Stimulated activated naive CD8-positive, alpha-beta T cell treated with anti-CD3 and anti-CD28 coated beads, Interleukin-15, Interleukin-2, amounts not matched to agents 100 U/mL and 50 U/mL, for 24 hours (primary cell): ENCODE data around the gene PALM.
"Not testable (repeated sequence)": the region's sequence is repeated elsewhere in the genome, so short reads cannot be mapped to it uniquely, and the experiment has no call there.

Experiments
- ATAC-seq: fragments of 150-1000 bp; cut with Tn5 transposase; one replicate; pipeline ENCODE4 v1.10.0; 2021
- DNase-seq: peaks from one replicate; pipeline ENCODE4 v3.0.0; 2021

The PALM gene

DNA sequence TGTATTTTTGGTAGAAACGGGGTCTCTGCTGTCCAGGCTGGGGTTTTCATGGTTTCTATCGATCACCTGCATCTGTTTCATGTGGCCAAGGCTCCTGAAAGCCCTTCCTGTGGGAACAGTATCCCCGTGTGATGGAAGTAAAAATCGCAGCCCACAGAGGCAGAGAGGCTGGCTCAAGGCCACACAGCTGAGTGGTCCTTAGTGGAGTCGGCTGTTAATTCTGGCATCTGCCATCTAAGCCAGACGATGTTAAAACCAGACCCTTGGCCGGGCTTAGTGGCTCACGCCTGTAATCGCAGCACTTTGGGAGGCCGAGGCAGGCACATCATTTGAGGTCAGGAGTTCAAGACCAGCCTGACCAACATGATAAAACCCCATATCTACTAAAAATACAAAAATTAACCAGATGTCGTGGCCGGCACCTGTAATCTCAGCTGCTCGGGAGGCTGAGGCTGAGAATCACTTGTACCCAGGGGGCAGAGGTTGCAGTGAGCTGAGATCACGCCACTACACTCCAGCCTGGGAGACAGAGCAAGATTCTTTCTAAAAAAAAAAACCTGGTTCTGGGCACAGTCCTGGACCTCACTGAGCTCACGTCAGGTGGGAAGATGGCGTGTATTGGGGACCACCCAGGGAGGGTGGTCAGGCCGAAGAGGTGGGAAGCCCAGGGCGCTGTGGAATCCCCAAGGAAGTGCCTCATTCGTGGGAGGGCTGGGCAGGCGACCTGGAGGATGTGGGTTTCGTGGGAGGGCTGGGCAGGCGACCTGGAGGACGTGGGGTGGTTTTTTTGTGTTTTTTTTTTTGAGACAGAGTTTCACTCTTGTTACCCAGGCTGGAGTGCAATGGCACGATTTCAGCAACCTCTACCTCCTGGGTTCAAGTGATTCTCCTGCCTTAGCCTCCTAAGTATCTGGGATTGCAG is 23.7 kb downstream of the PALM start:
- ATAC-seq: no peak
- DNase-seq: no peak

DNA sequence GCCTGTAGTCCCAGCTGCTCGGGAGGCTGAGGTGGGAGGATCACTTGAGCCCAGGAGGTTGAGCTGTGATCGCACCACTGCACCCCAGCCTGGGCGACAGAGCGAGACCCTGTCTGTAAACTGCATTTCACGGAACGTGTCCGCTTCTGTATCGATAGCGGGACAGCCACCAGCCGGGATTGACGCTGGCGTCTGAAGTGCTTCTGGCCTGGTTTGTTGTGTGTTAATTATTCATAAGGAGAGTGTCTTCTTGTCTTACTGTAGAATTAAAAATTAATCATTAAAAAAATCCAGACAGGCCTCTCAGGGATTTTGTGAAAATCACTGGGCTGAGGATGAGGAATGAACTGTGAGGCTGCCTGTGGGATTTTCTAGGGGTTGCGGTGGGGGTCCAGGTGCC is 26.0 kb downstream of the PALM start:
- DNase-seq: no peak
- ATAC-seq: no peak

DNA sequence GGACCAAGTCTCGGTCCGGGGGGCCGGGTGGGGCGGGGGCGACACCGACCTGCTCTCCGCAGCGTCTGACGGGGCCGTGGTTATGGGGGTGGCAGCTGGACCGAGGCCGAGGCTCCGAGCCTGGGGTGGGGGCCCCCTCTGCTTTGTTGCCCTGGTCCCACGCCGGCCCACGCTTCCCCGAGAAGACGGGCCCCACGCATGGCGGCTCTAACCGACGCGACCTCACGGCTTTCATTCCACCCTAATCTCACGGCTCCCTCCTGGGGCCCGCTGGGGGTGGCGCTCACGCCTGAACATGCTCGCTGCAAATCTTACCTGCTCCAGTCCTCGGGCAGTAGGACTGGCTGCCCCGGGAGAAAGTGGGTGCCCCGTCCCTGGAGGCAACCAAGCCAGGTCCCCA is 27.4 kb downstream of the PALM start:
- DNase-seq (no peak), ATAC-seq (no peak)

DNA sequence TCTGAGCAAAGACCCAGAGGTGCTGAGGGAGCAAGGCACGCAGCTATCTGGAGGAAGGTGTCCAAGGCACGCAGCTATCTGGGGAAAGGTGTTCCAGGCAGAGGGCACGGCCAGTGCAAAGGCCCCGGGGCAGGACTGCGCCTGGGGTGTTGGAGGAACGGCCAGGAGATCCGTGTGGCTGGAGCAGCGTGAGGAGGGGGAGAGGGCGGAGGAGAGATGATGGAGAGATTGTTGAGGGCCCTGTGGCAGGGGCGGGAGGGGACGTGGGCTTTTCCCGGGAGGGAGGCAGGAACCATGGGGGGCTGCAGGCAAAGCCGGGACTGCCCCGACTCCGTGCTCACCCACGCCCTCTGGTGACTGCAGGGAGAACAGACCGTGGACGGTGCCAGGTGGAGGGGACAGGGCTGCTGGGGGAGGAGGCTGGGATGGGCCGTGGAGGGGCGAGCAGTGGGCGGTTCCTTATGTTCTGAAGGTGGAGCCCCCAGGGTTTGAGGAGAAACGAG is 28.9 kb downstream of the PALM start:
- DNase-seq (peak; percentile 75), ATAC-seq (peak; percentile 58)

DNA sequence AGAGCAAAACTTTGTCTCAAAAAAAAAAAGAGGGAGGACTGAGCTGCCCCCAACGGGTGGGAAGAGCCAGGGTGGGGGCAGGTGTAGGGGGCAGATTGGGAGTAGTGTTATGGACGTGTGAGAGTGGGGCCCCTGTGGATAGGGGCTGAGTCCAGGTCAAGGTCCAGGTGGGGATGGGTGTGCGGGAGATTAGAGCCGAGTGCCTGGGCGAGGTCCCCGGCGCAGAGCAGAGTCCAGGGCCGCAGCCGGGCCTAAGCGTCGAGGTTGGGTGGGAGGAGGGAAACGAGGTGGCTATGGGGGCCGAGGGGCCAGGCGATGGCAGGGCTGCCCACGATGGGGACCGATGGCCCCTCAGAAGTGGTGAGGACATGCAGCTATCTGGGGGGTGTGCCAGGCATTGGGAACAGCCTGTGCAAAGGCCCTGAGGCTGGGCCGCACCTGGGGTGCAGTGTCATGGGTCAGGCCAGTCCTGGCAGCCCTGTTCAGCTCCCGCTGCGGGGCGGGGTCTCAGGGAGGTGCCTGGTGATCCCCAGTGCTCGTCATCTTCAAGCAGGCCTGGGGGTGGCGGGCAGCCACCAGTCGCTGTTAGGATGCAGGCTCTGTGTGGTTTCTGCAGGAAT is 29.9 kb downstream of the PALM start:
- DNase-seq: no peak
- ATAC-seq: no peak

DNA sequence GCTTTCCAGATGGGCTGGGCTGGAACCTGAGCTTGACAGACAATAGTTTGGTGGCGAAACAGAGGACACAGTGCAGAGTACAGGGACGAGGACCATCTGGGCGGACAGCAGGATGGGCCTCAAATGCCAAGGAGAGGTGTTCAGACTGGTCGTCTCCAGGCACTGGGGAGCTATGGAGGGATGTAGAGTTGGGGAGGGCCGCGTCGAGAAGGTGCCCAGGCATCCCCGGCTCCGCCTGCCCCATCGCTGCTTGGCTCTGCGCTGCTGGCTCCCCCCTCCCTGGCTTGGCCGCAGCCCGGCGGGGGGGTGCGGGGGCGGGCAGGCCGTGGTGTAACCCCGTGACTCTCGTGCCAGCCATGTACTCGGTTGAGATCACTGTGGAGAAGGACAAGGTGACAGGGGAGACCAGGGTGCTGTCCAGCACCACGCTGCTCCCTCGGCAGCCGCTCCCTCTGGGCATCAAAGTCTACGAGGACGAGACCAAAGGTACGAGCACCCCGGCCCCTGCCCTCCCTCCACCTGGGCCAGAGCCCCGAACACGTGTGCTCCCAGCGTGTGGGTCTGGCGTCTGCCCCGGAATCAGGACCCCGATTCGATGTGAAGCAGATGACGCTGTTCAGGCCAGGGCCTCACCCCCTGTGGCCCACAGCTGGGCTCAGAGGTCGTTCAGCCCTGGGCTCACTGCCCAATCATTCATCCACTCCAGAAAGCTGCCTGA is 31.4 kb downstream of the PALM start:
- DNase-seq (no peak), ATAC-seq (no peak)

DNA sequence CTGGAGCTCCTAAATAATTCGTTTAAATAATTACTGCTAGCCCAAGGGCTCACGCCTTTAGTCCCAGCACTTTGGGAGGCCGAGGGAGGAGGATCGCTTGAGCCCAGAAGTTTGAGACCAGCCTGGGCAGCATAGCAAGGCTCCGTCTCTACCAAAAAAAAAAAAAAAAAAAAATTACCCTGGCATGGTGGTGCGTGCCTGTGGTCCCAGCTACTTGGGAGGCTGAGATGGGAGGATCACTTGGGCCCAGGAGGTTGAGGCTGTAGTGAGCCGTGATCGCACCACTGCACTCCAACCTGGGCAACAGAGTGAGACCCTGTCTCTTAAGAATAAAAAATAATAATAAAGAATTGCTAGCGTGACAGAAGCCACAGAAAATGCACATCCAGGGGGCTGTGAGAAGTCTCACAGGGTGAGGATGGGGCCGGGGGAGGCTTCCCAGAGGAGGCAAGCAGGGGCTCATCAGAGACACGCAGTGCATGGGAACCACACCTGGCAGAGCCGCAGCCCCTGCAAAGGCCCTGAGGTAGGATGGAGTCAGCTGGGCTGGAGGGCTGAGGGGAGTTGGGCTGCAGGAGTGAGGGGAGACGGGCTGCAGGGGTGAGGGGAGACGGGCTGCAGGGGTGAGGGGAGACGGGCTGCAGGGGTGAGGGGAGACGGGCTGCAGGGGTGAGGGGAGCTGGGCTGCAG is 32.2 kb downstream of the PALM start:
- not testable (repeated sequence) for ATAC-seq

DNA sequence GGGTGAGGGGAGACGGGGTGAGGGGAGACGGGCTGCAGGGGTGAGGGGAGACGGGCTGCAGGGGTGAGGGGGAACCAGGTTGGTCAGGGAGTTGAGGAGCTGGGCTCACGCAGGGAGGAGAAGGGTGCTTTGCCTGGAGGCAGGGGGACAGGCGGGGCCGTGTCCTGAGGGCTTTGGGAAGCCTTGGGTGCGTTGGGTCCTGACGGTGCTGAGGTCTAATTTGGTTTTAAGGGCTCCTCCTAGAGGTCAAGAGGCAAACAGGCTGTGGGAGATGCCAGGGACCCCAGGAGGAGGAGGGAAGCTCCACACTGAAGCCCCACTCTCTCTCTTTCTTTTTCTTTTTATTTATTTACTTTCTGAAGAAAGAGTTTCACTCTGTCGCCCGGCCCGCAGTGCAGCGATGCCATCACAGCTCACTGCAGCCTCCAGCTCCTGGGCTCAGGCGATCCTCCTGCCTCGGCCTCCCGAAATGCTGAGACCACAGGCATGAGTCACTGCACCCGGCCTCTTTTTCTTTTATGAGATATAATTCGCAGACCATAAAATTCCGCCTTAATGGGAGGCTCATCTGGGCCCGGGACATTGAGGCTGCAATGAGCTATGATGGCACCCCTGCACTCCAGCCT is 32.9 kb downstream of the PALM start:
- DNase-seq: no peak
- ATAC-seq: peak; percentile 37

More for the DNA sequence above, 32.2 kb downstream of the PALM start:
- not testable (repeated sequence) for DNase-seq

DNA sequence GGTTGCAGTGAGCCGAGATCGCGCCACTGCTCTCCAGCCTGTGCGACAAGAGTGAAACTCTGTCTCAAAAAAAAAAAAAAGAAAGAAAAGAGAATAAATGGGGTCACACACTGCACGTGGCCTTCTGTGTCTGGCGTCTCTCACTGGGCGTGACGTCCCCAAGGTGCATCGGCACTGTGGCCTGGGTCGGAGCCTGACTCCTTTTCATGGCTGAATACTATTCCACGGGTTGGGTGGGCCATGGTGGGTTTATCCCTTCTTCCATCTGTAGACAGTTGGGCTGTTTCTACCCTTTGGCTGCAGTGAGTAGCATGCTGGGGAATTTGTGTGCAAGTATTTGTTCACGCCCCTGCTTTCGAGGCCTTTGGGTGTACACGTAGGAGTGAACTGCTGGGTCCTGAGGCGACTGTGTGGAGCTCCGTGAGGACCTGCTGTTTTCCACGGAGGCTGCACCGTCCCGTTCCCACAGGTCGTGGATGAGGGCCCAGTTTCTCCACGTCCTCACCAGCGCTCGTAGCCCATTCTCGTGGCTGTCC is 33.9 kb downstream of the PALM start:
- DNase-seq (no peak), ATAC-seq (no peak)

DNA sequence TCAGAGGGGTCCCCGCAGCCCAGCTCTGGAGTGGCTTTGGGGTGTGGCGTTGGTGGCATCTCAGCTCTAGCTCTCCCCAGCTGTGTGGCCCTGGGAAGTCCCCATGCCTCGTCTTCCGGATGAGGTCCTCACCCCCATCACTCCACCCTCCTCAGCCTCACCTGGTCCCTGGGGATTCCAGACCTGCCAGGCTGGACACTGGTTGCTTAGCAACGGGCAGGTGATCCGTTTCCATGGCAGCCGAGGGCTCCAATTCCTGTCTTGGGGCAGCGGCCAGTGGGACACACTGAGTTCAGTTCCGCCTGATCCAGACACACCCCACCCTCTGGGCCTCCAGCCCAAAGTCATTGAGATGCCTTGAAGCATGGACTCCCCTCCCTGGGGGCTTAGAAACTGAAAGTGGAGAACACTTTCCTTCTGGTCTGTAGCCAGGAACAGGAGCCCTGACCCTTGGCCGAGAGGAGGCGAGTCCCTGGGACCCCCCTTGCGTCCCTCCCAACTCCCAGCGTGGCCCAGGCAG is 34.5 kb downstream of the PALM start:
- ATAC-seq: no peak
- DNase-seq: no peak

DNA sequence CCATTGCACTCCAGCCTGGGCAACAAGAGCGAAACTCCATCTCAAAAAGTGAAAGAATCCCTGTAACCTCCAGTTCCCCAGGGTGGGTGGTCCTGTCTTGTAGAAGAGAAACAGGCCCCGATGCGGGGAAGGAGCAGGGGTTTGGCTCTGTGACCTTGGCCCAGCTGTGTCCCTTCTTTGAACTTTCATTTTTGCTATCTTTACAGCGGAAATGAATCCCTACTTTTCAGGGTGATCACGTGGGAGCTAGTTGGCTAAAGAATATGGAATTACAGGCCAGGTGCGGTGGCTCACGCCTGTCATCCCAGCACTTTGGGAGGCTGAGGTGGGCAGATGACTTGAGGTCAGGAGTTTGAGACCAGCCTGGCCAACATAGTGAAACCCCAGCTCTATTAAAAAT is 36.4 kb downstream of the PALM start:
- not testable (repeated sequence) for ATAC-seq, DNase-seq

DNA sequence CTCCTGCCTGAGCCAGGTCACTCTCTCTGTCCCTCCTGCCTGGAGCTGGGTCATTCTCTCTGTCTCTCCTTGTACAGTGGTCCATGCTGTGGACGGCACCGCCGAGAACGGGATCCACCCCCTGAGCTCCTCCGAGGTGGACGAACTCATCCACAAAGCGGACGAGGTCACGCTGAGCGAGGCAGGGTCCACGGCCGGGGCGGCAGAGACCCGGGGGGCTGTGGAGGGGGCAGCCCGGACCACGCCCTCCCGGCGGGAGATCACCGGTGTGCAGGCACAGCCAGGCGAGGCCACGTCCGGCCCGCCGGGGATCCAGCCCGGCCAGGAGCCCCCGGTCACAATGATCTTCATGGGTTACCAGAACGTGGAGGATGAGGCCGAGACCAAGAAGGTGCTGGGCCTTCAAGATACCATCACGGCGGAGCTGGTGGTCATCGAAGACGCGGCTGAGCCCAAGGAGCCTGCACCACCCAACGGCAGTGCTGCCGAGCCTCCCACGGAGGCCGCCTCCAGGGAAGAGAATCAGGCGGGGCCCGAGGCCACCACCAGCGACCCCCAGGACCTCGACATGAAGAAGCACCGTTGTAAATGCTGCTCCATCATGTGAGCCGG is 37.6 kb downstream of the PALM start:
- ATAC-seq: no peak
- DNase-seq: no peak

DNA sequence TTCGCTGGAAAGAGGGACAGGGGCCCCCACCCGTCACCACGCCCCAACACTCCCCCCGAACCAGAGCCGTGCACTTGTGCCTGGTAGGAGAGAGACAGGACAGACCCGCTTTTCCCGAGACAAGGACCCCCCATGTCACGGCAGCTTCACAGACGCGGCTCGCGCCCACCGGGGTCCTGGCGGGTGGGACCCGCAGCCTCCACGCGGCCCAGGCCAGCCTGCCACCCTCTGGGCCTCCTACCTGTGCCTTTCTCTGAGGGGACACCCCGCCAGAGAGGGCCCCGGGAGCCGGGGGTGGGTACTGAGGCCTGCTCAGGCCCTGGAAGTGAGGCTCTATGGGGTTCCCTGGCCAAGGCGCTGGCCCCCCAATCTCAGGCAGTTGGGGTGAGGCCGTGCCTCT is 38.2 kb downstream of the PALM start:
- DNase-seq (no peak), ATAC-seq (no peak)

DNA sequence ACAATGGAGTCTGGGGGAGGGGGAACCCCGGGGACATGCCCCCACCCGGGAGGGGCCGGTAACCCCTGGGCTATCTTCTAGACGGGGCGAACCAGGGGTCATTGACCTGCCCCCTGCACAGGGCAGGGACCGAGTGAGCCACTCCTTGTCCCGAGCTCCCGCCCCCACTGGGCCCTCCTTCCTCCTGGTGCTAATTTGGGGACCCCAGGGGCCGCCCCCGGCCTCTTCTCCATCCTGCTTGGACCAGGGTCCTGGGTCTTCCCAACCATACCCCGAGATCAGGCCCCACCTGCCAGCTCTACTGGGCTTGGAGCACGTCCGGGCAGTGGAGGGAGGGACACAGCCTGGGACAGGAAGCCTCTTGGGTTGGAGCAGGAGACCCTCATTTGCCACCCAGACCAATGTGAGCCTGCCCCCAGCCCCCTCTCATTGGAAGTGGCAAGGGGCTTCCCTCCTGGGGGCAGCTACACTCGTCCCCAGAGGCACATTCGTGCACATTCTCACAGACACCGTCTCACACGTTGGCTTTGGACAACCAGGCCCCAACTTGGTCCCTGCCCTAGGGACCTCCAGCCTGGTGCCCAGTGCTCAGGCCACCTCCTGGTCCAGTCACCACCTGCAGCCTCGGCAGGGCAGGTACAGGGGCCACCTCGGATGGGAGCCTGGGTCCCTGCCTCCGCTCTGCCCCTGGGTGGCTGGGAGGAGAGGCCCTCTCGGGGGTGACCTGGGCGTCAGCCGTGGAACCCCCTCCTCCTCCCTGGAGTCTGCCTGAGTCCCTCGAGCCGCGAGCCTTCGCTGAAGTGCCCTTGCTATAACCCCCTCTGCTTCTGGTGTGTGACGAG is 38.9 kb downstream of the PALM start:
- no peak for ATAC-seq
- DNase-seq: no peak

DNA sequence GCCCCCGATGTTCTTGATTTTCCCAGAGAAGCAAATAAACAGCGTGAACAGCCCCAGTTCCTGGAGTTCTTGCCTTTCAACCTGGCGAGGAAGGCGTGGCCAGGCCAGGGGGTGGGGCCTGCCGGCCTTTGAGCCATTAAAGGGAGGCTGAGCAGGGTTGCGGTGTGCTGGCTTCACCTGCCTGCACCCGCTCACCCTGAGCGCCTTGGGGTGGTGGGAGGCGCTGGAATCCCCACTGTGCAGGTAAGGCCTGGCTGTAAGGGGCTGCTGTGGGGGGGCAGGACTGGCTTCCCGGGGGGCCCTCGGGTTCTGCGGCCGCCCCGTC is 39.5 kb downstream of the PALM start:
- DNase-seq (no peak), ATAC-seq (no peak)

DNA sequence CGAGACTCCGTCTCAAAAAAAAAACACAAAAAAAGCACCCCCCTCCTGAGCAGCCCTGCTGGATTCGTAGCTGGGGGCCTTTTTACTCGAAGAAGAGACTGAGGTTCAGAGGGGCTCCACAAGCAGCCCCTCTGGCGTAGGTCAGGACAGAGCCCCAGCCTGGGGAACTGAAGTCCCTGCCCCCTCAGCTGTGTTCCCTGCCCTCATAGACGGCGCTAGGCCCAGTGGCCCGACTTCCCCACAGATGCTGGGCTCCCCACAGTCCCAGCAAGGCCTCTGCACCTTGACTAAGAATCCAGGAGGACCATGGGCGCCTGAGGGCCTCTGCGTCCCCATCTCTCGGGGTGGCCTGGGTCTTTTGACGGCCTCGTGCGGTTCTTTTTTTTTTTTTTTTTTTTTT is 41.1 kb downstream of the PALM start:
- DNase-seq: no peak

DNA sequence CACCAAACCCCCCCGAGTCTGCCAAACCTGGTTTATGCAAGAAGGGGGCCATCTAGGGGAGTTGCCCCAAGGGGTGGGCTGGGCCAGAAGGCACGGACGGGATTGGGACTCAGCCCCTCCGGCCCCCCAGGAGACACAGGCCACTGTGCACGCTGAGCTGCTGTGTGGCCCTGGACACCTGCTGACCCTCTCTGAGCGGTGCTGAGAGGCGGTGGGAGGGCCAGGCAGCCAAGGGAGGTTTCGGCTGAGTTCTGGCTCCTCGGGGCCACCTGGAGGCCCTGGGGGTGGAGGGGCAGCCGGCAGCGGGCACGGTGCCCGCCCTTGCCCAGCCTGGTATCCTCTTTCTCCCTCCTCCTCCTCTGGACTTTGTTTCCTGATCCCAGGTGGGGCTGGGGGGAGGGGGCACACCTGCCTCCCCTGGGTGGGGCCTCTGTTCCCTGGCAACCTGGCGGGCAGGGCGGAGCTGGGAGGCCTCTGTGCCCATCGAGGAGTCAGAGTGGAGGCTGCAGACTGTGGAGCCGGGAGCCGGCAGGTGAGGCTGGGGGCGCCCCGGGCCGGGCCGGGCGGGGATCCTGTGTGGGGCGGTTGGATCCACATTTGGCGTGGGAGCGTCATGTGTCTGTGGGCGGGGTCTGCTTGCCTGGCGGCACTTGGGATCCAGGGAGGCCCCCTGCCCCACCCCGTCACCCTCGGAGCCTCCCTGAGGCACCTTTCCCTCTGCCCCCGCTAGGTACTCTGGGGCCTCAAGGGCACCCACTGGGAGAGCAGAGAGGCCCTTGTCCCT is 42.1 kb downstream of the PALM start, which contains the start of gene MISP:
Gene MISP (plus strand): TSS at position 473 of the 784 bp plus-strand sequence. CDS start 5,835 bp downstream, outside the sequence.
- no peak for ATAC-seq

More for the DNA sequence above, 41.1 kb downstream of the PALM start:
- ATAC-seq: no peak

DNA sequence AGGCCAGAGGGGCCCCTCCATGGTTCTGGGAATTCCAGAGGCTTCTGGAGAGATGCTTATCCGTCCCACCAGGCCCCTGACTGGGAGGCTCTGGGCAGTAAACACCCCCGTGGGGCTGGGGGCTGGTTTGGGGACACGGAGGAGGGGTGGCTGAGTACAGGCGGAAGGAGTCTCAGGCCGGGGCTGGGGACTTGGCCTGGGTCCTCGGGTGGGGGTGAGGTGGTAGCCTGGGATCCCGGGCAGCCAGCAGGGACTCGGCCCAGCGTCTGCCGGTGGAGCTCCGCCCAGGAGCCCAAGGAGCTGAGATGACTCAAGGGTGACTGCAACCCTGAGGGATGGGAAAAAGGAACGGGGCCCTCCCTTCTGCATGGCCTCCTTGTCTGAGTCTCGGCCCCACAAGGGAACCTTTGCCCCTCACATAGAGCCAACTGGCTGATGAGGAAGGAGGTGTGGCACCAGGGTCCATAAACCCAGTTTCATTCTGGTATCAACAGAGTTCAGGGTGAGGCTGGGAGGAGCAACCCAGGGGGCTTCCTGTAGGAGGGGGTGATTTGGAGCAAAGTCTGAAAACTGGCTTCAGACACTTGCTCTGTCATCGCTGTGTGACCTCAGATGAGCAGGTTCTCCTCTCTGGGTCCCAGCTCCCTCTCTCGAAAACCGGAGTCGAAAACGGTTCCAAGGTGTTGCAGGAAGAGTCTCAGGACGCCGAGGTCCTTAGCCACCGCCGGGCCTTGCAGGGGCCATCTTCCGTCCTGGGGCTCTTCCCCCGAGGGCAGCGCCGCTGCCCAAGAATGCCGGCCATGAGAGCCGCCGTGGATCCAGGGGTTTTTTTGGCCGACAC is 43.0 kb downstream of the PALM start:
- DNase-seq: no peak
- no peak for ATAC-seq

More for the DNA sequence above, 42.1 kb downstream of the PALM start, which contains the start of gene MISP:
- no peak for DNase-seq
